Measurements from ENCODE around the gene UVRAG. TPM values are rescaled to one million over a fixed set of nuclear protein-coding genes. Genes with fewer than 3 reads are reported as not detected.

UVRAG gene
- total RNA-seq, 1 donor, result 28.2 TPM

- Histone ChIP-seq H3K79me2 (ENCODE audit: insufficient read depth, low read length) (no peaks in the 10 kb centered on the region), H3K9me3 (ENCODE audit: low read depth, low read length) (no peaks in the 10 kb centered on the region), H4K20me1 (ENCODE audit: insufficient read depth, low read length) (no peaks in the 10 kb centered on the region), H3K4me3 (ENCODE audit: insufficient read depth, low read length) (peak within 1 kb of the TSS; percentile 73), H3K27me3 (ENCODE audit: insufficient read depth, low read length) (peaks cover 31% of the 10 kb centered on the region), H3K27ac (ENCODE audit: low read depth, low read length) (no peak within 1 kb of the TSS), H3K4me2 (ENCODE audit: insufficient read depth, low read length) (peak within 1 kb of the TSS; percentile 86), H3K4me1 (ENCODE audit: insufficient read depth, low read length) (peaks cover 23% of the 10 kb centered on the region), H2AFZ (ENCODE audit: low read length) (peak within 1 kb of the TSS; percentile 87), H3K36me3 (ENCODE audit: insufficient read depth, low read length) (no peaks in the 10 kb centered on the region)
- peak; percentile 95 for DNase-seq (ENCODE audit: insufficient read length, low spot score, missing footprints)
- no peak for TF ChIP-seq CTCF (IDR thresholded peaks at IDR 0.05; ENCODE audit: extremely low read depth, low read depth, low read length)
These were observed 46.7 kb upstream of the UVRAG start, which contains the start of gene DGAT2 for GRCh38 chr11:75768112-75768908. DGAT2 (plus strand) TSS chr11:75768778; CDS start chr11:75768992, 214 bp downstream.

- Histone ChIP-seq H3K36me3 (ENCODE audit: insufficient read depth, low read length) (no peaks in the 10 kb centered on the region), H3K27ac (ENCODE audit: low read depth, low read length) (no peak overlapping the region), H4K20me1 (ENCODE audit: insufficient read depth, low read length) (no peaks in the 10 kb centered on the region), H3K4me3 (ENCODE audit: insufficient read depth, low read length) (peak overlapping the region; percentile 73), H2AFZ (ENCODE audit: low read length) (peak overlapping the region; percentile 87), H3K4me1 (ENCODE audit: insufficient read depth, low read length) (peaks cover 23% of the 10 kb centered on the region), H3K4me2 (ENCODE audit: insufficient read depth, low read length) (peak overlapping the region; percentile 86), H3K27me3 (ENCODE audit: insufficient read depth, low read length) (peaks cover 31% of the 10 kb centered on the region), H3K79me2 (ENCODE audit: insufficient read depth, low read length) (no peaks in the 10 kb centered on the region), H3K9me3 (ENCODE audit: low read depth, low read length) (no peaks in the 10 kb centered on the region)
- TF ChIP-seq CTCF (IDR thresholded peaks at IDR 0.05; ENCODE audit: extremely low read depth, low read depth, low read length), result no peak
- peak; percentile 72 for DNase-seq (ENCODE audit: insufficient read length, low spot score, missing footprints)
These were observed 45.9 kb upstream of the UVRAG start for GRCh38 chr11:75768909-75769771.

- H3K27me3 ChIP-seq (ENCODE audit: insufficient read depth, low read length), result peaks cover 31% of the 10 kb centered on the region
These were observed 44.9 kb upstream of the UVRAG start for GRCh38 chr11:75770102-75770501.

More at GRCh38 chr11:75770102-75770501, 44.9 kb upstream of the UVRAG start:
- Histone ChIP-seq H3K36me3 (ENCODE audit: insufficient read depth, low read length) (no peaks in the 10 kb centered on the region), H3K4me2 (ENCODE audit: insufficient read depth, low read length) (no peak overlapping the region), H3K9me3 (ENCODE audit: low read depth, low read length) (no peaks in the 10 kb centered on the region), H3K4me3 (ENCODE audit: insufficient read depth, low read length) (no peak overlapping the region), H3K79me2 (ENCODE audit: insufficient read depth, low read length) (no peaks in the 10 kb centered on the region), H4K20me1 (ENCODE audit: insufficient read depth, low read length) (no peaks in the 10 kb centered on the region), H3K27ac (ENCODE audit: low read depth, low read length) (no peak overlapping the region), H2AFZ (ENCODE audit: low read length) (no peak overlapping the region), H3K4me1 (ENCODE audit: insufficient read depth, low read length) (peaks cover 23% of the 10 kb centered on the region)
- peak; percentile 68 for DNase-seq (ENCODE audit: insufficient read length, low spot score, missing footprints)
- no peak for TF ChIP-seq CTCF (IDR thresholded peaks at IDR 0.05; ENCODE audit: extremely low read depth, low read depth, low read length)

Measured in osteoblast (primary cell).